B cell (primary cell): Measurements from ENCODE around the gene RNH1.
"Not testable (repeated sequence)": the region's sequence is repeated elsewhere in the genome, so short reads cannot be mapped to it uniquely, and the experiment has no call there.

ENCODE experiments used
- EZH2 ChIP-seq: IDR thresholded peaks from 2 replicates; pipeline ENCODE4 v1.6.1; 2012; ENCODE audit warnings: borderline replicate concordance, low read depth, mild to moderate bottlenecking, moderate library complexity, low read length; ENCODE audit not compliant: insufficient read depth, poor library complexity, severe bottlenecking
- TF ChIP-seq, protein P1 (sequence below): fragments of 200-600 bp; IDR thresholded peaks from one replicate; pipeline ENCODE4 v1.8.0; 2022; ENCODE audit warnings: antibody characterized with exemption, mild to moderate bottlenecking

DNA sequence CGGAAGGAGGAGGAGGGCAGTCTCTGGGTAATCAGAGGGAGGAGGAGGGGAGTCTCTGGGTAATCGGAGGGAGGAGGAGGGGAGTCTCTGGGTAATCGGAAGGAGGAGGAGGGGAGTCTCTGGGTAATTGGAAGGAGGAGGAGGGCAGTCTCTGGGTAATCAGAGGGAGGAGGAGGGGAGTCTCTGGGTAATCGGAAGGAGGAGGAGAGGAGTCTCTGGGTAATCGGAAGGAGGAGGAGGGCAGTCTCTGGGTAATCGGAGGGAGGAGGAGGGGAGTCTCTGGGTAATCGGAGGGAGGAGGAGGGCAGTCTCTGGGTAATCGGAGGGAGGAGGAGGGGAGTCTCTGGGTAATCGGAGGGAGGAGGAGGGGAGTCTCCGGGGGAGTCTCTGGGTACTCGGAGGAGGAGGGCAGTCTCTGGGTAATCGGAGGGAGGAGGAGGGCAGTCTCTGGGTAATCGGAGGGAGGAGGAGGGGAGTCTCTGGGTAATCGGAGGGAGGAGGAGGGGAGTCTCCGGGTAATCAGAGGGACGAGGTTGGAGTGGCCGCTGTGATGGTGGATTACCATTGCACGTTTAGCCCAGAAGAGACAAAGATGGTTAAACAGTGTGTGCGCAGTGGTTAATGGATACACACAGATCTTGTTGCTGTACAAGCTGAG lies 37.9 kb downstream of the RNH1 start:
- TF ChIP-seq, protein P1, sequence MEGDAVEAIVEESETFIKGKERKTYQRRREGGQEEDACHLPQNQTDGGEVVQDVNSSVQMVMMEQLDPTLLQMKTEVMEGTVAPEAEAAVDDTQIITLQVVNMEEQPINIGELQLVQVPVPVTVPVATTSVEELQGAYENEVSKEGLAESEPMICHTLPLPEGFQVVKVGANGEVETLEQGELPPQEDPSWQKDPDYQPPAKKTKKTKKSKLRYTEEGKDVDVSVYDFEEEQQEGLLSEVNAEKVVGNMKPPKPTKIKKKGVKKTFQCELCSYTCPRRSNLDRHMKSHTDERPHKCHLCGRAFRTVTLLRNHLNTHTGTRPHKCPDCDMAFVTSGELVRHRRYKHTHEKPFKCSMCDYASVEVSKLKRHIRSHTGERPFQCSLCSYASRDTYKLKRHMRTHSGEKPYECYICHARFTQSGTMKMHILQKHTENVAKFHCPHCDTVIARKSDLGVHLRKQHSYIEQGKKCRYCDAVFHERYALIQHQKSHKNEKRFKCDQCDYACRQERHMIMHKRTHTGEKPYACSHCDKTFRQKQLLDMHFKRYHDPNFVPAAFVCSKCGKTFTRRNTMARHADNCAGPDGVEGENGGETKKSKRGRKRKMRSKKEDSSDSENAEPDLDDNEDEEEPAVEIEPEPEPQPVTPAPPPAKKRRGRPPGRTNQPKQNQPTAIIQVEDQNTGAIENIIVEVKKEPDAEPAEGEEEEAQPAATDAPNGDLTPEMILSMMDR, result not testable (repeated sequence)
- TF ChIP-seq EZH2, result not testable (repeated sequence)
